Skin epidermis (tissue), 12 donors: Measurements from ENCODE around the gene DNAJC7.

Source experiments
- H3K27ac ChIP-seq, 21 experiments: fragments of 200-600 bp; sonication (generic) in 11 of 21; one replicate each; pipeline ENCODE4 v1.5.0; 2020; ENCODE audit warnings: mild to moderate bottlenecking in 3 of 21, inconsistent platforms in 2 of 21, moderate library complexity in 2 of 21
- H3K4me3 ChIP-seq, 7 experiments: fragments of 200-600 bp; sonication (generic) in 2 of 7; one replicate each; pipeline ENCODE4 v1.5.0; 2020; ENCODE audit warnings: inconsistent platforms in 2 of 7, mild to moderate bottlenecking in 2 of 7, moderate library complexity in 1 of 7

DNAJC7 gene

DNA sequence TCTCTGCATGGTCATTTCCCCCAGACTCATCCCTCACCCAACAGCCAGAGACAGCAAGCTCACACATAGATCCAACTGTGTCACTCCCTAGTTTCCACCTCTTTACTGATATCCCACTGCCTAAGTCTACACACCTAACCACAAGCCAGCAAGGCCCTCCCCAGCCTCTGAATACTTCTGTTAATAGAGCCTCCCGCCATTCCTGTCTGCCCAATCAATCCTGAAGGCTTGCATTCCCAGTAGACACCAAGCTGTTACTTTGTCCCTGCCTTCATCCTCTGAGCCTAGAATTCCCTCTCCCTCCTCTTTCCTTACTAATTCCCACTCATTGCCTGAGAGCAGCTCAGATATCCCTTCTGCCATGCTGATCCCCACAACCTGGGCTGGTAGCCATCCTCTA lies 28.5 kb upstream of the DNAJC7 start:
- no peak overlapping the region for H3K27ac ChIP-seq

DNA sequence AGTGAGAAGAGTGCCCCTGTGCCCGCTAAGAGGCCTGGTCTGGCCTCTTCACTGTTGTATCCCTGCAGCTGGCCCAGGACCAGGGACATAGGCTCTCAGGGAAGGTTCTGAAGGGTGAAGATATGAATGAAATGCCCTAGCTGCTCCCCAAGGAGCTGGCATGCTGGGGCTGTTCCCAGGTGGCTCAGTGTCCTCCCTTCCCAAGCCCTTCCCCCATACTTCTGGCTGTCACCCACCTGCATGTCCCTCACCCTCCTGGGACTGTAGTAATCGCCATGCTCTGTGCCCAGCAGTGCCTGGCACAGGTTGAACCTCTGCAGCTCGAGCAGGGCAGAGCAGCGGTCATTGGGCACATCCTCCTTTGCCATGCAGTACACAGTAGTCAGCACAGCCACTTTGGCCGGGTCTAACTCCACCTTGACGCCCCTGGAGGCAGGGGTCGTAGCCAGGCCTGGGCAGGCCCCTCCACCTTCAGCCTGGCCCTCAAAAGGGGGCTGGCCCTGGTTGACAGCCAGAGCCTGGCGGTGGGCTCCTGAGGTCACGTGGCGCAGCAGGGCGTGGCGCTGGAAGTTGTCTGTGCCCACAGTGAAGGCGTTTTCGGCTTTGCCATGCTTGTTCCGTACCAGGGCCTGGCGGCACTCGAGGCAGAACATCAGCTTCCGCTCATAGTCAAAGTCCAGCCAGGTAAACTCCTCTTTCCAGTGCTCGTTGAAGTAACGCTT lies 25.5 kb upstream of the DNAJC7 start:
- H3K4me3 ChIP-seq = no peak overlapping the region
- no peak overlapping the region for H3K27ac ChIP-seq

More for the DNA sequence above, 28.5 kb upstream of the DNAJC7 start:
- no peak overlapping the region for H3K4me3 ChIP-seq

- Histone ChIP-seq H3K27ac (no peak overlapping the region), H3K4me3 (no peak overlapping the region)
These were observed 24.4 kb upstream of the DNAJC7 start for GRCh38 chr17:42041619-42042018.

GRCh38 chr17:42040818-42041217 lies 23.6 kb upstream of the DNAJC7 start:
- no peak overlapping the region for H3K4me3 ChIP-seq
- no peak overlapping the region for H3K27ac ChIP-seq

DNA sequence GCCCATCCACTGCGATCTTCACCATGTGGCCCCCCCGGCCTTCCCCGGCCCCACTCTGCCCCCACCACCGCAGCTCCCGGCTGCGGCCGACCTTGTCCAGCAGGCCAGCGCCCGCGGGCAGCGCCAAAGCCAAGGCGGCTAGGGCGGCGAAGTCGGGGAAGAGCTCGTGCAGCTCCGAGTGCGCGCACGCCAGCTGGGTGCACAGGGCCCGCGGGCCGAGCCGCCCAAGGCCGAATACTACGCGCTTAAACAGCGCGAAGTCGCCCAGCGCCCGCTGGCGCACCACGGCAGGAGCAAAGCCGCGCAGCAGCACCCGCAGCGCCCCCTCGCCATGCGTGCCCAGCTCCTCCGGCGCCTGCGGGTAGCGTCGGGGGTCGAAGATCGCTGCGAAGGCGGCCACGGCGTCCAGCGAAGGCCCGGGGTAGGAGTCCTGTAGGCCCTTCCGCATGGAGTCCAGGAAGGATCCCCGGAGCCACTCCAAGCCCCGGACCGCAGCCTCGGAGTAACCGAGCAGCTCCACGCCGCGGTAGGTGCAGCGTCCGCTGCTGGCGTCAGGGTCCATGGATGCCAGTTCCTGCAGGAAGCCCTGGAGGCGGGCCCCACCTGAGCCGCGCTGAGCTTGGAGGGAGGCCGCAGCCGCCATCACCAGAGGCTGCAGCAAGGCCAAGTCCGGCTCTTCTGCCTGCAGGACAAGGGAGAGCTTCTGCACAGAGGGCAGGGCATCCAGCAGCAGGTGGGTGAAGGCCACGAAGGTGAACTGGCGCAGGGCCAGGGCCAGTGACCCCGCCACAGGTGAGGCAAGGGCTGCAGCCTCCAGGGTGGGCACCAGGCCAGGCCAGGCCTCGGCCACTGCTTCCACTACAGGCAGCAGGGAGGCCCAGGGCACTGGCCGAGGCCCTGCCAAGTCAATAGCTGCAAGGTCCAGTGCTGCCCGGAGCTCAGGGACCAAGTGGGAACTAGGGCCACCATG lies 22.8 kb upstream of the DNAJC7 start:
- Histone ChIP-seq H3K4me3 (no peak overlapping the region), H3K27ac (no peak overlapping the region)

DNA sequence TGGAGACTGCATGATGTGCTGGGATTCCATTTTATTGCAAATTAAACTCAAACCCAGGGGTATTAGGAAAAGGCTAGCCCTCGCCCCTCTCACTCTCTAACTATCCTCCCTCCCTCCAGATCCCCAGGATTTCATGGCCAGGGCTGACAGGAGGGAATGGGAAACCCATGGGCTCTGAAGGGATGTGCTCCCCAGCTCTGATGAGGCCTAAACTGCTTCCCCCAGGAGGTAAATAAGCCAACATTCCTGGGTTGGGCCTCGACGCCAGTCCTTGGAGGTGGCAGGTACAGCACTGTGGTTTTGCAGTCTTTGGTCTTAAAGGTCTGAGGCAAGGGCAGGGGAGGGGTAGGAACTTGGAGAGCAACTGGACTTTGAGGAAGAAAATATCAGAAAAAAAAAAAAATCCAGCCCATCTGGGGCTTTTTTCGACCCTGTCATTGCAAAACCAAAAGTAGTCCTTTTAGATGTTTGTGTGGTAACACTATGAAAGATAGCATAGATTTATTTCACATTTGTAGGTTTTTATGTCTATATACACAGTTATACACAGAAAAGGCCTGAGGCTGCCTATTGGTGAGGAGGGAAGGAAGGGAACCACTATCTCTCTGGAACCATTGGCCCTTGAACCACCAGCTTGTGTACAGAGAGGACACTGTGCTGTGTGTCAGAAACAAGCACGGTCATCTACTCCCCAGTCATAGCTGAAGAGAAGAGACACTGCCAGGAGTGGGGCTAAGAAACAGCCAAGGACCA lies 21.2 kb upstream of the DNAJC7 start:
- Histone ChIP-seq H3K27ac (no peak overlapping the region), H3K4me3 (no peak overlapping the region)

DNA sequence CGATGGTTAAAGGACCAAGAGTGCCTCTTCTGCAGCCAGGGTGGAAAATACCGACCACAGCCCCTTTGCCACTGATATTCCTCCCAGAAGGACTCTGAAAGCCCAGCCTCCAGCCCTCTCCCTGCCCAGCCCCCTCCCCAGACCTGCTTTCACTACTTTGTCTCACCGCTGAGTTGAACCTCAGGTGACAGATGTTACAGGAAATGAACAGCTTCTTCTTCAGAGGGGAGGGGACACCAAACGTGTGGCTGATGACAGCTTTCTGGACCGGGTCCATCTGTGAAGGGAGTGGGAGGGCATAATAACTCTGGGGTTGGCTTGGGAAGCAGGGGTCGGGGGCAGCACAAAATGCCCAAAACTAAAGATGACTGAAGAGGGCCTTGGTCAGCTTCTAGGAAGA lies 16.8 kb upstream of the DNAJC7 start:
- Histone ChIP-seq H3K27ac (no peak overlapping the region), H3K4me3 (no peak overlapping the region)

GRCh38 chr17:42031584-42031983 lies 14.3 kb upstream of the DNAJC7 start:
- Histone ChIP-seq H3K4me3 (no peak overlapping the region), H3K27ac (no peak overlapping the region)

GRCh38 chr17:42028791-42029127 lies 11.5 kb upstream of the DNAJC7 start:
- Histone ChIP-seq H3K27ac (no peak overlapping the region), H3K4me3 (no peak overlapping the region)

DNA sequence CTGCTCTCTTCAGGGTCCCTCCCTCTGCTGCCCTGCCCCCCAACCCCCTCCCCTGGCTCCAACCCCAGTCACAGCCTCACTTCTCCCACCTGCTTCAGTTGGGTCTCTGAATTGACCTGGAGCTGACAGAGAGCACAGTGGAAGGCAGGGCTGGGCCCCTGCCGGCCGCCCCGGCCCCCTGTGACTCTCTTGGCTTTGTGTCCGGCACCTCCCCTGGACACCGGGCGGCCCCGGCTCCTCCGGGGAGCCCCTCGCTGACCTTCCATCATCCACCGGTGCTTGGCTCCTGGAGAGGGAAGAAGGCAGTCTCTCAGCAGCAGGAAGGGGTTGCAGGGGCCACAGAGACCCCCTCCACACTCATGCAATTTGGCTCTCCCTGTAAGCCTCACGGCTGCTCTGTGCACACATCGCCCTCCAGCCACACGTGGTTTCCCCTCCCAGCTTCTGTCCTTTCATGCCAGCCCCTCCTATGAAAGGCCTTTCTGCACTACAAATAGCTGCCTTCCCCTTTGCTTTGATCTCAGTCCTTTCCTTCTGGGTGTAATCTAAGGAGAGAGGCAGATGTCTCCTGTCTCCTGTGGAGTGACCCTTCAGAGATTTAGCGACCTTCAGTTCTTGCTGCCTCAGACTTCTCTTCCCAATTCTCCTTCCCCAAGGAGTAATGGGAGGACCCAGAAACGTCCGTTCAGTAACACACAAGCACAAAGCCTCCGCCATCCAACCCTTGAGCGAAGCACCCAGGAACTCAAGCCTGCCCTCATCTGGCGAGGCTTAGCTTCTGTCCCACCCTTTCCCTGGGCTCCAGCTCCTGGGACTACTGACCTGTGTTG lies 10.9 kb upstream of the DNAJC7 start:
- Histone ChIP-seq H3K4me3 (no peak overlapping the region), H3K27ac (no peak overlapping the region)

GRCh38 chr17:42027590-42027889 lies 10.3 kb upstream of the DNAJC7 start:
- Histone ChIP-seq H3K27ac (no peak overlapping the region), H3K4me3 (no peak overlapping the region)

- Histone ChIP-seq H3K4me3 (no peak overlapping the region), H3K27ac (no peak overlapping the region)
These were observed 9.8 kb upstream of the DNAJC7 start for GRCh38 chr17:42026857-42027589.

- Histone ChIP-seq H3K4me3 (no peak overlapping the region), H3K27ac (peak overlapping the region in 1 of 21 experiments; percentile 28)
These were observed 8.7 kb upstream of the DNAJC7 start for GRCh38 chr17:42025936-42026335.

GRCh38 chr17:42025191-42025579 lies 7.9 kb upstream of the DNAJC7 start:
- Histone ChIP-seq H3K27ac (peak overlapping the region in 9 of 21 experiments; percentile 17 to 74 (median 40)), H3K4me3 (no peak overlapping the region)

- no peak overlapping the region for H3K4me3 ChIP-seq
- peak overlapping the region in 16 of 21 experiments; percentile 11 to 74 (median 58) for H3K27ac ChIP-seq
These were observed 6.5 kb upstream of the DNAJC7 start for GRCh38 chr17:42023524-42024349.

GRCh38 chr17:42020845-42021244 lies 3.6 kb upstream of the DNAJC7 start:
- peak overlapping the region in 11 of 21 experiments; percentile 87 to 96 (median 92) for H3K27ac ChIP-seq
- H3K4me3 ChIP-seq = peak overlapping the region in 6 of 7 experiments; percentile 59 to 95 (median 84)

- H3K4me3 ChIP-seq = peak within 1 kb of the TSS; percentile 59 to 95 (median 83)
- peak within 1 kb of the TSS; percentile 70 to 96 (median 92) for H3K27ac ChIP-seq
These were observed 2.5 kb upstream of the DNAJC7 start, which contains the start of gene NKIRAS2 for GRCh38 chr17:42019509-42020404. Gene NKIRAS2, plus strand, starts transcription at chr17:42020090. Its CDS starts 1,488 bp downstream, at chr17:42021578.
